Neural progenitor cell (in vitro differentiated cells): ENCODE data around the gene ADAM17. TPM values are rescaled to one million over a fixed set of nuclear protein-coding genes. Genes with fewer than 3 reads are reported as not detected.

Experiments
- DNase-seq: peaks from one replicate; pipeline ENCODE4 v3.0.0-alpha.2; 2016; ENCODE audit warnings: low spot score
- H2AFZ ChIP-seq: fragments of 200-600 bp; sonication (generic); replicated peaks from 2 replicates; pipeline ENCODE4 v1.6.1; 2016; ENCODE audit warnings: antibody characterized with exemption
- H3F3A ChIP-seq: fragments of 200-600 bp; sonication (generic); 2 replicates; pipeline ENCODE4 v1.6.1; 2016; ENCODE audit warnings: antibody characterized with exemption, low read depth
- H3K27ac ChIP-seq: fragments of 200-600 bp; sonication (generic); 2 replicates; pipeline ENCODE4 v1.5.1; 2016; ENCODE audit warnings: mild to moderate bottlenecking
- H3K27me3 ChIP-seq: fragments of 200-600 bp; sonication (generic); 2 replicates; pipeline ENCODE4 v1.6.1; 2016; ENCODE audit warnings: mild to moderate bottlenecking, moderate library complexity
- H3K36me3 ChIP-seq: fragments of 200-600 bp; sonication (generic); 2 replicates; pipeline ENCODE4 v1.5.1; 2016
- H3K4me1 ChIP-seq: fragments of 200-600 bp; sonication (generic); 2 replicates; pipeline ENCODE4 v1.6.1; 2016; ENCODE audit warnings: mixed run types
- H3K4me2 ChIP-seq: fragments of 200-600 bp; sonication (generic); 2 replicates; pipeline ENCODE4 v1.6.1; 2016
- H3K4me3 ChIP-seq: fragments of 200-600 bp; sonication (generic); 2 replicates; pipeline ENCODE4 v1.5.1; 2016
- H3K79me2 ChIP-seq: fragments of 200-600 bp; sonication (generic); 2 replicates; pipeline ENCODE4 v1.6.1; 2016; ENCODE audit warnings: low read depth
- H3K9ac ChIP-seq: fragments of 200-600 bp; sonication (generic); 2 replicates; pipeline ENCODE4 v1.6.1; 2016
- H3K9me3 ChIP-seq: fragments of 200-600 bp; sonication (generic); 2 replicates; pipeline ENCODE4 v1.5.1; 2016; ENCODE audit warnings: low read depth
- H4K20me1 ChIP-seq: fragments of 200-600 bp; sonication (generic); 2 replicates; pipeline ENCODE4 v1.6.1; 2016; ENCODE audit warnings: low read depth
- H3K27ac Mint-ChIP-seq: 3 replicates; pipeline ENCODE4 v1.8.0; 2021; ENCODE audit warnings: mixed read lengths
- H3K27me3 Mint-ChIP-seq: 2 replicates; pipeline ENCODE4 v1.8.0; 2022; ENCODE audit warnings: low read depth, mild to moderate bottlenecking, inconsistent platforms, moderate library complexity, mixed read lengths; ENCODE audit not compliant: insufficient read depth
- H3K36me3 Mint-ChIP-seq: 3 replicates; pipeline ENCODE4 v1.8.0; 2021; ENCODE audit warnings: mixed read lengths
- H3K4me1 Mint-ChIP-seq: 3 replicates; pipeline ENCODE4 v1.8.0; 2021; ENCODE audit warnings: mixed read lengths
- H3K4me3 Mint-ChIP-seq: 3 replicates; pipeline ENCODE4 v1.8.0; 2021; ENCODE audit warnings: mild to moderate bottlenecking, moderate library complexity, mixed read lengths
- H3K9me3 Mint-ChIP-seq: 3 replicates; pipeline ENCODE4 v1.8.0; 2020; ENCODE audit warnings: mixed read lengths
- CTCF ChIP-seq: fragments of 200-600 bp; sonication (generic); IDR thresholded peaks from 2 replicates; pipeline ENCODE4 v1.5.1; 2017; ENCODE audit warnings: antibody characterized with exemption, mild to moderate bottlenecking
- EZH2 ChIP-seq: fragments of 200-600 bp; sonication (generic); IDR thresholded peaks from 2 replicates; pipeline ENCODE4 v1.6.1; 2017; ENCODE audit warnings: antibody characterized with exemption, mild to moderate bottlenecking, moderate library complexity
- EZH2phosphoT487 ChIP-seq: fragments of 200-600 bp; sonication (generic); IDR thresholded peaks from 2 replicates; pipeline ENCODE4 v1.6.1; 2017; ENCODE audit warnings: antibody characterized with exemption
- total RNA-seq: library from RNA; depleted of rRNA; stranded (reverse); fragments of >200 nt; gene quantifications from 2 replicates; pipeline ENCODE4 v1.2.3, GENCODE V29; 2015; ENCODE audit warnings: low replicate concordance

ADAM17 gene
- total RNA-seq, 1 donor from 2014 or later = 72.1 TPM

GRCh38 chr2:9594366-9595054, 38.9 kb upstream of the ADAM17 start:
- H3K9me3 ChIP-seq = no peaks in the 10 kb centered on the region
- TF ChIP-seq CTCF = no peak
- no peak for TF ChIP-seq EZH2phosphoT487
- TF ChIP-seq EZH2 = no peak
- no peak overlapping the region for H2AFZ ChIP-seq
- Mint-ChIP-seq H3K4me1 (peaks cover 10% of the 10 kb centered on the region), H3K4me3 (no peak overlapping the region), H3K27me3 (no peaks in the 10 kb centered on the region), H3K9me3 (peaks cover 21% of the 10 kb centered on the region), H3K36me3 (peaks cover 58% of the 10 kb centered on the region), H3K27ac (no peak overlapping the region)
- H3K36me3 ChIP-seq = peaks cover 28% of the 10 kb centered on the region
- peaks cover 100% of the 10 kb centered on the region for H3K79me2 ChIP-seq
- no peak overlapping the region for H3K27ac ChIP-seq
- H3K4me1 ChIP-seq = no peaks in the 10 kb centered on the region
- H3K27me3 ChIP-seq = no peaks in the 10 kb centered on the region
- H3K9ac ChIP-seq = no peak overlapping the region
- H3K4me3 ChIP-seq = no peak overlapping the region
- no peak for DNase-seq
- H4K20me1 ChIP-seq = peaks cover 72% of the 10 kb centered on the region
- no peak overlapping the region for H3K4me2 ChIP-seq
- H3F3A ChIP-seq = peaks cover 13% of the 10 kb centered on the region

- H3K4me2 ChIP-seq = no peak overlapping the region
- peaks cover 22% of the 10 kb centered on the region for H3K36me3 ChIP-seq
- H3K9me3 ChIP-seq = no peaks in the 10 kb centered on the region
- no peak overlapping the region for H3K9ac ChIP-seq
- no peak overlapping the region for H3K27ac ChIP-seq
- peaks cover 100% of the 10 kb centered on the region for H3K79me2 ChIP-seq
- peaks cover 78% of the 10 kb centered on the region for H4K20me1 ChIP-seq
- H3K4me1 ChIP-seq = no peaks in the 10 kb centered on the region
- TF ChIP-seq EZH2 (no peak), EZH2phosphoT487 (no peak), CTCF (no peak)
- Mint-ChIP-seq H3K9me3 (peaks cover 15% of the 10 kb centered on the region), H3K4me3 (no peak overlapping the region), H3K27ac (no peak overlapping the region), H3K4me1 (peaks cover 10% of the 10 kb centered on the region), H3K27me3 (no peaks in the 10 kb centered on the region), H3K36me3 (peaks cover 52% of the 10 kb centered on the region)
- H3K27me3 ChIP-seq = no peaks in the 10 kb centered on the region
- H3F3A ChIP-seq = peaks cover 13% of the 10 kb centered on the region
- no peak overlapping the region for H2AFZ ChIP-seq
- no peak for DNase-seq
- H3K4me3 ChIP-seq = no peak overlapping the region
These were observed 38.3 kb upstream of the ADAM17 start for GRCh38 chr2:9593925-9594324.

GRCh38 chr2:9592699-9593098, 37.1 kb upstream of the ADAM17 start:
- TF ChIP-seq EZH2phosphoT487 = no peak
- TF ChIP-seq CTCF = no peak
- no peak for TF ChIP-seq EZH2
- H3K4me1 ChIP-seq = no peaks in the 10 kb centered on the region
- peaks cover 4% of the 10 kb centered on the region for H3K9me3 Mint-ChIP-seq
- H3K4me3 ChIP-seq = no peak overlapping the region
- H3K27ac ChIP-seq = no peak overlapping the region
- H3K9ac ChIP-seq = no peak overlapping the region
- peaks cover 46% of the 10 kb centered on the region for H3K36me3 Mint-ChIP-seq
- H4K20me1 ChIP-seq = peaks cover 91% of the 10 kb centered on the region
- DNase-seq = no peak
- peaks cover 100% of the 10 kb centered on the region for H3K79me2 ChIP-seq
- H3K36me3 ChIP-seq = peaks cover 17% of the 10 kb centered on the region
- H3K4me2 ChIP-seq = no peak overlapping the region
- H3K4me3 Mint-ChIP-seq = no peak overlapping the region
- no peaks in the 10 kb centered on the region for H3K27me3 ChIP-seq
- no peaks in the 10 kb centered on the region for H3K9me3 ChIP-seq
- no peak overlapping the region for H3K27ac Mint-ChIP-seq
- peaks cover 14% of the 10 kb centered on the region for H3K4me1 Mint-ChIP-seq
- H3F3A ChIP-seq = peaks cover 13% of the 10 kb centered on the region
- no peaks in the 10 kb centered on the region for H3K27me3 Mint-ChIP-seq
- no peak overlapping the region for H2AFZ ChIP-seq
